ENCODE results near the gene KSR1. TPM values are rescaled to one million over a fixed set of nuclear protein-coding genes. Genes with fewer than 3 reads are reported as not detected.

Gene KSR1
- total RNA-seq, 1 experiment from 2014 or later = 0.96 TPM

- no peak for DNase-seq (ENCODE audit: low read depth)
Measured at GRCh38 chr17:27550974-27551505, 94.8 kb downstream of the KSR1 start.

DNA sequence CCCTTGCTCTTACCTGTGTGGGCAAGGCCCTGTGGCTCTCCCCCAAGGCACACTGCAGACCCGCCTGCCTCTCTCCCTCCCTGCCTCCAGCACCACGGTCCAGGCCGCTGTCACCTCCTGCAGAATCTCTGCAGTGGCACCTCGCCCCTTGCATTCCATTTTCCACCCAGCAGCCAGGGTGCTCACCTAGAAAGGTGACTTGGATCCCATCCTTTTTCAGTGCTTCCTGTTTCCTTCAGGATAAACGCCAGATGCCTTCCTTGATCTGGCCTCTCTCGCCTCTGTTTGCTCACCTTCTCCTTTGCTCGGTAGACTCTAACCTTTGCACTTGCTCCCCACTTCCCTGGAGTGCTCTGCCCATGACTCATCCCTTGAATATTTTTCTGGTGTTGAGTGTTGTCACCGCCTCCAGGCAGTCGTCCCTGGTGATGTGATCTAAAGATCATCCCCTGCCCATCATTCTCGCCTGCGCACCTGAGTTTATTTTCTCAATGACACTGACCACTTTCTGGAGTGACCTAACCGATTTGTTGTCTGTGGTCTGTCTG lies 95.5 kb downstream of the KSR1 start:
- DNase-seq (ENCODE audit: low read depth) = peak; percentile 63

- DNase-seq (ENCODE audit: low read depth) = peak; percentile 86
Measured at GRCh38 chr17:27552276-27552732, 96.1 kb downstream of the KSR1 start.

GRCh38 chr17:27553019-27553511 lies 96.8 kb downstream of the KSR1 start:
- no peak for DNase-seq (ENCODE audit: low read depth)

DNA sequence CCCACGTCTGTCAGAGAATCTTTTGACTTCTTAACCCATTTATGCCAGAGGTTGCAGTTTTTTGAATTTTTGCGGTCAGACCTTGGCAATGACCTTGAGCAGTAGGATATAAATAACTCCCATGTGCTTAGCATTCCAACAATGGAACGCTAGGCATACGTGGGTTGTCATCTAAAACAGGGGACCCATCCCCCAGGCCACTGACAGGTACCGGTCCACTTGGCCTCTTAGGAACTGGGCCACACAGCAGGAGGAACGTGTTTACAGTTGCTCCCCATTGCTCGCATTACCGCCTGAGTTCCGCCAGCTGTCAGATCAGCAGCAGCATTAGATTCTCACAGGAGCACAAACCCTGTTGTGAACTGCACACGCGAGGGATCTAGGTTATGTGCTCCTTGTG lies 97.9 kb downstream of the KSR1 start:
- DNase-seq (ENCODE audit: low read depth) = peak; percentile 77

GRCh38 chr17:27554911-27555310 lies 98.7 kb downstream of the KSR1 start:
- no peak for DNase-seq (ENCODE audit: low read depth)

GRCh38 chr17:27555339-27555738 lies 99.1 kb downstream of the KSR1 start:
- DNase-seq (ENCODE audit: low read depth) = no peak

DNA sequence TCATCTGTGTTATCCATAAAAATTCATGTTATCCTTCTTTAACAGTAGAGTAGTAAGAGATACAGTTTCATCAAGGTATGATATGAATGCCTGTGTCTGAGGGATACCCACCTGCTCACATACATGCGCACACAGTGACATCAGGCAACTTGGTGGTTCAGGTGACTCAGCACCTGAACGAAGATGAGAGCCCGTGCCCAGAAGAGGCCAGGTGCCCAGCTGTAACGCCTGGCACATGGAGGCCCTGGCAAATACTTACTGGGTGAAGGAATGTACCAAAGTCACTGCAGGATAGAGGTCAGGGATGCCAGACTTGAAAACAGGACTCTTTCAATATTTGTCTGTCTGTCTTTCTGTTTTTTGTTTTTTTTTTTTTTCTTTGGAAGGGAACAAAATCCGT lies 102.1 kb downstream of the KSR1 start:
- no peak for DNase-seq (ENCODE audit: low read depth)

DNA sequence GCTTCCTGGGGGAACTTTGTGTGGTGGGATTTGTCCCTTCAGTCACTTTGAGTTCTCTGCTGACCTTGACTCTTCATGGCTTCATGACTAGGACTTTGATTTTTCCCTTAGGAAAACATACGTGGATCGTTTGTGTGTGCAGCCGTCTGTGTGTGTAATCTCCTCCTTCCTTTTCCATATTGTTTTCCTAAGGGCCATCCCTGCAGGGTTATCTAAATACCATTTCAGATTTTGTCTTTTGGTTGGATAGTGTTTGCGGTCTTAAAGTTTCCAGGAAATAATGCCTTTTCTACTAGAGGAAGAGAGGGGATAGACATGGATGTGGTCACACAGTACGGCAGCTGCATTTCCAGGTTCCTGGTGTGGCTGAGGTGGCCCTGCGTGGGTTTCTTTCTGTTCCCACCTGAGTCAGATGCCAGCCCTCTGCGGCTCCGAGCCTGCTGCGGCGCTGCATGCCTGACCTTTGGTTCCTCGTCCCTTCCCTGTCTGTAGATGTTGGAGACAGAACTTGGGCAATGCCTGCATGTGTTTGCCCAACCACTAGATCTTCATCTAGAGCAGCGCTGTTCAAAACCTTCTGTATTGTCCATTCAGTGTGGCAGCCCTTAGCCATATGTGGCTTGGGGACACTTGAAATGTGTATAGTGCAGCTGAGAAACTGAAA lies 102.7 kb downstream of the KSR1 start:
- DNase-seq (ENCODE audit: low read depth) = no peak

- DNase-seq (ENCODE audit: low read depth) = peak; percentile 56
Measured at GRCh38 chr17:27559506-27560481, 103.5 kb downstream of the KSR1 start.

- no peak for DNase-seq (ENCODE audit: low read depth)
Measured at GRCh38 chr17:27560668-27561067, 104.4 kb downstream of the KSR1 start.

DNA sequence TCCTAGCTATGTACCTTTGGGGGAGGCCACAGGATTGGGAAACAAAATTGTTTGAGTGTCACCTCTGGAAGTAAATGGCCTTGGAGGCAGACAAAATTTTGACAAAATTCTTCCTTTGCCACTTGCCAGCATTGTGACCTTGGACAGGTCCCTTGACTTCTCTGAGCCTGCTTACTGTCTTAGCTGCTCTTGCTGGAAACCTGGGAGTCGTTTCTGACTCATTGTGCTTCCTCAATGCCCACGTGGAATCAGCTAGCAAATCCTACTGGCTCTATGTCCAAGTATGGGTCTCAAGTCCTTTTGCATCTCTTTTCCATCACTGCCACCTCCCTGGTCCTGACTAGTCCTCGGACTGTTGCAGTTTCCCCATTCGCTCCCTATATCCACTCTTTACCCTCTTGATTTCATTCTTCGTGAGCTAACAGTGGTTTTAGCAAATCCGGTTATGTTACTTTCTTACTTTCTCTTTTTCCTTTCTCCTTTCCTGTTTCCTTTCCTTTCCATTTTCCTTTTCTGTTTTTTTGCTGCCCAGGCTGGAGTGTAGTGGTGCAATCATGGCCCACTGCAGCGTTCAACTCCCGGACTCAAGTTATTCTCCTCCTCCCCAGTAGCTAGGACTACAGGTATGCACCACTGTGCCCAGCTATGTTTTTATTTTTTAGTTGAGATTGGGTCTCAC lies 106.7 kb downstream of the KSR1 start:
- no peak for DNase-seq (ENCODE audit: low read depth)

- no peak for DNase-seq (ENCODE audit: low read depth)
Measured at GRCh38 chr17:27563532-27563931, 107.3 kb downstream of the KSR1 start.

GRCh38 chr17:27564463-27564862 lies 108.2 kb downstream of the KSR1 start:
- DNase-seq (ENCODE audit: low read depth) = no peak

DNA sequence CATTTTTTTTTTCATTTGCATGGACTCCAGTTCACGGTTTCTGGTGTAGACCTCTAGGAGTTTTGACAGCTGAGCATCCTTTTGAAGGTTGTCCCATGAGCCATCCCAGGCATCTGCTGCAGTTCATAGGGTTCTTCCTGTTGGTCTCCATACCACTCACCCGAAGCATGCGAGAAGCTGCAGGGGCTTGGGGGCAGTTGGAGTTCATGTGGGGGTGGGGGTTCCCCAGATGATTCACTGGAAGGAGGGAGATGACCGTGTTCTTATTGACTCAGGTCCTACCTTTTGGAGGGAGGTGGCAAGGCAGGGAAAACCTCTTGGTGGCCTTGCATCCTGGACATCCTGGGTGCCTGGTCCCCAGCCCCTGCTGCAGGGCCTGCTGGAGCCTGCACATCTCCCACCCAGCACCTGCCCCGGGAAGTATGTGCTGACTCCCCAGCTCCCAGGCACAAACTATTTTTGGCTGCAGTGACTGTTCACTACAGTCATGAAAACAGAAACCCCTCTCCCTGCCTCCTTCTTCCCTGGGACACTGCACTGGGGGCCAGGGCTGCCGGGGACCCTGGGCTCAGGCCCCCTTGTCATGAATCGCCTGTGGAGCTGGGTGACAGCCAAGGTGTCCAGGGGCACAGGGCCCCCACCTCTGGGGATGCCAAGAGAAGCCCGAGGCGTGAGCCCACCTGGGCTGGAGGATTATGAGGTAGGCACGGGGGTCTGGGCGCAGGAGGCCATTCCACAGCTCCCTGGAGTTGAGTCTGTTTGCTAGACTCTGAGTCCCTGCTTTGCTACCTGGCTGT lies 109.8 kb downstream of the KSR1 start:
- DNase-seq (ENCODE audit: low read depth) = no peak

DNA sequence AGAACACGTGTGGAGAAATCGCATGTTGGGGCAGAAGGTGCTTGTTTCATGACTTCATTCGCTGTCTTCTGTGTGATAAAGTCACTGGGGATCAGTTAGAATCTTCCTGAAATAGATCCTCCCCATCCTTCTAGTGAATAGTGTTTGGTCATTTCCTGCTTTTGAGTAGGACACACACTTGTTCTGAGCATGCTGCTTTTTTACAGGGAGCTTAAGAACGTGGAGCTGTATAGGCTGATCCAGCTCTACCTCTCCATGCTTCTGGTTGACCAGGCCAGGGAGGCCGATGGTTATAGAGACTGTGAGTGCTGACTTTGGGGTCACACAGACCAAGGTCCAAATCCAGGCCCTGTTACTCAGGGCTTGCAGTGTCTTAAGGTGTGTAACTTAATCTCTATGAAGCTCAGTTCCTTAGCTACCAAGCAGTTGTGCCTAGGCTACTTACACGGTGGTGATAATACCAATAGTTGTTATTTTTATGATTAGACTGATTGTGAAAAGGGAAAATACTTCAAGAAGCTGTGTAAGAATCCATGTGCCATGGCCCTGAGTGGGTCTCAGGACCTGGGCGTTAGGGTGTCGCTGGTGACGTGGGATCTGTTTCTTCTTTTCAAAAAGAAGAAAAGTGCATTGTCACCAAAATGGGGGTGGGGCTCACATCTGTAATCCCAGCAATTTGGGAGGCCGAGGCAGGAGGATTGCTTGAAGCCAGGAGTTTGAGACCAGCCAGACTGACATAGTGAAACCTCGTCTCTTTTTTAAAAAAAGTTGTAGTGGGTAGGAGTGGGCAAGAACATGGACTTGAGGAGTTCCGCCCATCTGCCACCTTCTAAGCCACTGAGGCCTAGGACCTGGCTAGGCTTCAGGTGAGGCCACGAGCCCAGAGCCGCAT lies 110.7 kb downstream of the KSR1 start:
- DNase-seq (ENCODE audit: low read depth) = no peak

DNA sequence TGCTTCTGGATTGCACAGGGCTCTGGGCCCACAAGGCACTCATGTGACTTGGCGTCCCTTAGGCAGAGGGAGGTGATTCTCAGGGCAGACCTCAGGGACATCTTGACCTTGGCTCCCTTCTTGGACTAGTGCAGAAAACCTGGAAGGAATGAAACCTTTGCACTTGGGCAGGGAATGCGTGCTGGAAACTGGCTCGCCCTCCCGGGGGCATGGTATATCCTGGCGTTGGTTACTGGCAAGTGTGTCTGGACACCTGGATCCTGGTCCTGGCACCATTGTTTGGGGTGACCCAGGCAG lies 111.3 kb downstream of the KSR1 start:
- DNase-seq (ENCODE audit: low read depth) = no peak

- DNase-seq (ENCODE audit: low read depth) = no peak
Measured at GRCh38 chr17:27568216-27568615, 112.0 kb downstream of the KSR1 start.

DNA sequence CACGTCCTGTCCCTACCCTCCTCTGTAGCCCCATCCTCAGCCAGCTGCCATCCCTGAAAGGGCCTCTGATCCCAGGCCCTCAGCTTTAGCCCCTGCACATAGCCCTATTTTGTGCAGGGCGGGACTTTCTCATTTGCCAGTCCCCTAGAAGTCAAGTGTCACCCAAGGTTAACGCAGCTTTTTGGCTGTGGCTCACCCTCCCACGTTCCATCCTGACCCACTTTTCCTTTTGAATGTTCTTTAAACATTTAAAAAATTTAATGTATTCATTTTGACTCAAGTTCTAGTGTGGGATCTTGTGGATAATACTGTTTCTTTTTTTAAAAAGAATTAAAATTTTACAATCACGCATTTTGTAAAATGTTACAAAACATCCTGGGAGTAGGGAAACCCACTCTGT lies 112.6 kb downstream of the KSR1 start:
- DNase-seq (ENCODE audit: low read depth) = no peak

DNA sequence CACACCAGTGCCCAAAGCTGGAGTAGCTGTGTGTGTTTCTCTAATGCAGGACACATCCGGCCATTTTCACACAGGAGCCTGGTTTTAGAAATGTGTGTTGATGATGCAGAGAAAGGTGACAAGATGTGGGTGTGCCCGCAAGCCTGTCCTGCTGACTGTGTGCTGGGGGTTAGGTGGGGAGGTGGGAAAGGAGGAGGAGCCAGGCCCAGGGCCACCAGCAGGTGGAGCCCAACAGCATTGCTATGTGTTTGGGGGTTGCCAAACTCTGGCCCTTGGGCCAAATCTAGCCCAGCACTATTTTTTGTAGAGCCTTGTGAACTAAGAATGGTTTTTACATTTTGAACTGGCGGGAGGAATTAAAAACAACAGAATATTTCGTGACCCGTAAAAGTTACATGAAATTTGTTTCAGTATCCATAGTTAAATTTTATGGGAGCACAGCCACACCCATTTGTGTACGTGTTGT lies 113.0 kb downstream of the KSR1 start:
- no peak for DNase-seq (ENCODE audit: low read depth)

Measured in RPMI7951 (cell line).